Epidermal melanocyte (primary cell): ENCODE data around the gene MAP4K3.

Source experiments
- DNase-seq: peaks from one replicate; pipeline ENCODE4 v3.0.0; 2011; ENCODE audit warnings: low spot score; ENCODE audit not compliant: insufficient read length

The MAP4K3 gene

DNA sequence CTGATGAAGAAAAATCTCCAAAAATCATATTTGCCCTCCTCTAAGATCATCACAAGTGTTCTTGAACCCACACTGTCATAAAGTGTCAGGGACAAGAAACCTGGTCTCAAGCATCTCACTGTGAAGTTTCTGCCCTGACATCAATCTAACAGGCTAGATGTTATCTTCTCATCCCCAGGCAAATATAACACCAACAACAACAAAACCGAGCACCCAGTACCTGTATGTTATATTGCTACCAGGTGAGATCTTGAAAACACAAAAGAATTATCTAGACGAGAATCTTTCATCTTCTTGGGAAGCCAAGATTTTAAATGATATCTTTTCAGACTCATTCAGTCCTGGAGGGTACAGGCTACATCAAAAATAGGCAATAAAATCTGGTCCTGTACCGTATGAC lies 8.8 kb upstream of the MAP4K3 start:
- DNase-seq = no peak

DNA sequence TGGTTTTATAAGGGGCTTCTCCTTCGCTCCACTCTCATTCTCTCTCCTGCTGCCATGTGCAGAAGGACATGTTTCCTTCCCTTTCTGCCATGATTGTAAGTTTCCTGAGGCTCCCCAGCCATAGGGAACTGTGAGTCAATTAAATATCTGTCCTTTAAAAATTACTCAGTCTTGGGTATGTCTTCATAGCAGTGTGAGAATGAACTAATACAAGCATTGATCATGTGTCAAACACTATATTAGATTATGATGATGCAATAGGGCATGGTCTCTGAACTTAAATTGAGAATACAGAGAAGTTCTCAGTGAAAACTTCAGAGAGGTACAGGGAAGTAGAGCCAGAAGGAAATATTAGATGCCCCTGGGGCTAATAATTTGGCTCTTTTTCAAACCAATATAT lies 5.9 kb upstream of the MAP4K3 start:
- no peak for DNase-seq

DNA sequence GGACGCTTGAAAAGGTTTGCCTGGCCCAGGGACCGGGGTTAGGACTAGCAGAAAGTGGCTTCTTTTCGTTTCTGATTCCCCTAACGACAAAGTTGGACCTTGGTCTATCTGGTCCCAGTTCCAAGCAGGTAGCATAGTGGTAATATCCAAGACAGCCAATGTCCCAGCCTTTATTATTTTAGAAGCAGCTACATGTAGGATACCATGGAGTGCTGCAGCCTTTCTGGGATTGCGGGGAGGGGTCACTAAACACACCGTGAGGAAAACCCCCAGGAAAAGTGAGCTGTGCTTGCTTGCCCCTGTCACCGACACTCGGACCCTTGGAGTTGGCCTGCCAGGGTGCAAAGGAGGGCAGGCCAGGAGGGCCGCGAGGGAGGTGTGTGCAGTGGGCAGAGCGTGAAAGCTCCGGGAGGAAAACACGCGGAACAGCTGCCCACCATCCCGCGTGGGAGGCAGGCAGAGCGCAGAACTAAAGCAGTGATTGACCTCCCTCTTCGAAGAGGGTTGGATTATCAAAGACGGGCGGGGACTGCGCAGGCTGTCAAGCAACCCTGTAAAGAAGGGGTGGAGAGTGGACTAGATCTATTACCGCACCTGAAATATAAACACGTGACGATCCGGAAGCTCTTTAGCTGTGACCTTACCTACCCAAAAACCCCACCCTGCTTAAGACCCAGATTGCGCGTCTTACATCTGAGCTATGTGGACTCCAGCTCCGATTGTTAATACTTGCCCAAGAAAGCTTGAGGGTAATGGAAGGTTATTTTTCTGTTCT lies 624 bp upstream of the MAP4K3 start:
- DNase-seq = no peak

DNA sequence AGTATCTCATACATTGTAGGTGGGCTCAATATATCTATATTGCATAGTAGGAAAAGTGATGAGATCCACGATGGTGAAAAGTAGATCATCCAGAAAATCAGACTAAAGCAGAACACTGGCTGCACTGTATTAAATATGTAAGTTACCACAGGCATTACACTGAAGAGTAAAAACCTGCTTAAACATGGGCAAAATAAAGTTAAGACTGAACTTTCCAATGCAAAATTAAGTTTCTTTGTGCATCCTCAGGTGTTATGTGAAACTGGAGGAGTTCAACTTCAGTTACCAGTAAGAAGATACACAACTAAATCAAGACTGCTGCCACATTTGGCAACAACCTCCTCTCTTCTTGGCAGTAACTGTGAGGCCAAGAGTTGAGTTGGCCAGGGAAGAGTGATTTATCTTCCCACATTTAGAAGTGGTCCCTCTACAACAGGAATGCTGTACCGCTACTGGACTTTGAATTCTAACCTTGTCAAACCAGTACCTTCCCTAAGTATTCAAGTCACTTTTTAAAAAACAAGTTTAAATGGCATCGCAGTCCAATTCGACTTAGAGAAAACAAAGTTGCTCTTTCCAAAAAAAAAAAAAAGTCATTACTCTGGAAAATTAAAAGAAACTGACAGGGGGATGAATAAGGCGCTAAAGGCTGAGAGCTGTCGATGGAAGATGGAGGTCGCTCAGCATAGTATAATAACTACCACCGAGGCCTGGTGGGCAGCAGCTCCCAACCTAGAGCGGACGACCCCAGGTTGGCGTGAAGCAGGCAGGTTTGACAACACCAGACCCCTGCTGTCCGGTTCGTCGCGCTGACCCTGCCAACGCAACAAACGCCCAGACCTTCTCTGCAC lies 1.1 kb downstream of the MAP4K3 start:
- no peak for DNase-seq

DNA sequence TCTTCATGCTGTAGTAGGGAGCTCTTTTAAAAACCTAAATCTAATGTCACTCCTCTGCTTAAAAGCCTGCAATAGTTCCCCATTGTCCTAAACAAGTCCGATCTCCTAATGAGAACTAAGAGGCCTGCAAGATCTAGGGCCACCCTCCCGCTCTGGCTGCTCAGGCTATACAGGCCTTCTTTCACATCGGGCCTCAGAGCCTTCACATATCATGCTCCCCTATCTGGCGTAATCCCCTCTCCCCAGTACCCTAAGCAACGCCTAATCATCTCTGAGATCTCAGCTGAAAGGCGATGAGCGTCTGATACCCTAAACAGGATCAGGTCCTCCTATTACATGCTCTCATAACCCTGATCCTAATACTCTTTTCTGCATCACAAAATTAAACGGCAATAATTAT lies 1.9 kb downstream of the MAP4K3 start:
- no peak for DNase-seq

DNA sequence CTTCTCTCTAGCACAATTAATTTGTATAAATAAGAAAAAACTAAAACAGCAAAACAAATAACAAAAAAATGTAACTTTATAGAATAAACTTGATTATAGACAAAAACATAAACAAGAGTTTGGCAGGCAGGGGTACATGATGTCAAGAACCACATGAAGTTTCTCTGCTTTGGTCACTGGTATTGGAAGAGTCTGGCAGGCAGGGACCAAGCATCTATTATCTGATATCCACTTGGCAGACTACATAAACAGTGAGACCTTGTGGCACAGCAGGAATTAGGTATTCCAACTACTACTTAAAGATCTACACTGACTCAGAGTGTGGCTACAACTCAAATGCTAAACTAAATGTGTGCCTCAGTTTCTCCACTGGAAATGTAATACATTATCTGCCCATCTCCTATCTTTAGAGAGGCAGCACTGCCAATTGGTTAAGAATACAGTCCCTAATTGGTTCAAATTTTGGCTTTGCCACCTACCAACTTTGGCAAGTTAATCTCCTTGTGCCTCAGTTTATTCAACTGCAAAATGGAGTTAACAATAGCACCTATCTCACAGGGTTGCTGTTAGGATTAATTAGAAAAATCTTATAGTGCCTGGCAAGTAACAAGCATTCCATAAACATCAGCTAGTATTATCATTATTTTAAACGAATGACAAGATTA lies 2.7 kb downstream of the MAP4K3 start:
- DNase-seq = no peak

DNA sequence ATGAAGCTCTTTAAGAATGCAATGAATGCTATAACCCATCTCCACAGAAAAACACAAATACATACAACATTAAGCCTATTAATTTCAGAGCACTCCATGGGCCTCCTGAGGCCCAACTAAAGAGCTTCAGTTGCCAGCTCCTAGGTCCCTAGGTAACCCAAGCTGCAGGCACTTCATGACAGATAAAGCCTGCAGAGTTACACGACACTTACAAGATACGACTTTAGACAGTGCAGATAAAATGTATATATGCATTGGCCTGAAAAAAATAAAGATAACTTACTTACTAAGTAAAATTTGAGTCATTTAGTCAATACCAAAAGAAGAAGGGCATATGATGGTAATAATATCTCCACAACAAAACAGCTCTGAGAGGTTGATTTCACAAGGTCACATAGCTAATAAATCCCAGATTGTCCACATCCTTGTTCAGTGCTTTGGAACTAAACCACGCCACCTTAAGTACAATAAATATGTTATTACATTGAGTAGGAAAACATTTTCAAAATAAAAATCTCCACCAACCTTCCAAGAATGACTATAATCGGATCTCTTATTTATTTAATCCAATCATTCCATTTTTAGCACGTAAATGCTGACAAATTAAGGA lies 3.4 kb downstream of the MAP4K3 start:
- DNase-seq = no peak

DNA sequence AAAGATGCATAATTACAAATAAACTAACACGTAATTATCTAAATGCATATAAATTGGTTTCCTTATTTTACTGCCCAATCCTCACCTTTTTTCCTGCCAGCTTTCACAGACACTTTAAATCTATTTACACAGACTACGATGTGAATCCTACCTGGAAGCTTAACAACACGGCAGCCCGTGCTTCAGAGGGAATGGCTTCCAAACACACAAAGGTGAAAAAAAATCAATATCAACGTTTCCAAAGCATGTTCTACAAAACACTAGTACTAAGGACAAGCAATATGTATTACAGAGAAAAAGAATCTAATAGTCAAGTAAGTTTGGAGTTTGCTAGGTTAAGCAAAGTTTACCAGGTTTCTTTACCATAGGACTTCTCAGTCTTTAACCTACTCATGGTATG lies 4.4 kb downstream of the MAP4K3 start:
- no peak for DNase-seq

DNA sequence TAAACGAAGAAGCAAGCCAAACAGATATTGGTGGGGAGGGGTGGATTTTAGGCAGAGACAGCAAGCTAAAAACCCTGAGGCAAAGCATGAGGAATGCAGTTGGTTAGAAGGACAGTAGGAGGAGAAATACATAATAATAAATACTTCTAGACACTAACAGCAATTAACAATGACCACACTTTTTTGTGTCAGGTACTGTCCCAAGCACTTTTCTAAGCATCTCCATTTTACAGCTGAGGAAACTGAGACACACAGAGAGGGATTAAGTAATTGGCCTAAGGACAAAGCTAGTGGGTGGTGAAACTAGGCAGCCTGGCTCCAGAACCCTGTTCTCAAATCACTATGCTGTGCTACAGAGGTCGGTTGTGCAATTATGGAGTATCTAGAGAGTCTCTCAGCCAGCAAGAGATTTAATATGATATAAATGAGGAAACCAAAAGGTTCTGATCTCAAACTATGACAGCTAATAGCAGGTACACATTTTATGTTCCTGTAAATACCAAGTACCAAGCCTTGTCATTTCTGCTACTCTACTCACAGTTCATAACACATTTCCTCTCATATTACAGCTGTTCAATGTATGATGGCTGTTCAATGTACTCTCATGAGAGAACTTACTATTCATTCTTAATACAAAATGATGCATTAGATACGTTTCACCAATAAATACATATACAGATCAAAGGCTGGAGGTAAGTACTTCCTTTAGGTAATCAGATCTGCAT lies 5.3 kb downstream of the MAP4K3 start:
- DNase-seq = no peak

DNA sequence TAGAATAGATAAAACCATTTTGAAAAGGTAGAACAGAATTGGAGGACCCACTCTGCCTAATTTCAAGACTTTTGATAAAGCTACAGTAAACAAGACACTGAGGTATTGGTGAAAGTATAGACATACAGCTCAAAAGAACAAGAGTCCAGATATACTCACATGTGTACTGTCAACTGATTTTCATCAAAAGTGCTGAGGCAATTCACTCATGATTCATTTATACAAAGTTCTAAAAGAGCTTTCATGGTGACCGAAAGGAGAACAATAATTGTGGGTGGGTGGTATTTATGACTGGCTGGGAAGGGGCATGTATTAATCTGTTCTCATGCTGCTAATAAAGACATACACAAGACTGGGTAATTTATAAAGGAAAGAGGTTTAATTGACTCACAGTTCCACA lies 7.3 kb downstream of the MAP4K3 start:
- no peak for DNase-seq

DNA sequence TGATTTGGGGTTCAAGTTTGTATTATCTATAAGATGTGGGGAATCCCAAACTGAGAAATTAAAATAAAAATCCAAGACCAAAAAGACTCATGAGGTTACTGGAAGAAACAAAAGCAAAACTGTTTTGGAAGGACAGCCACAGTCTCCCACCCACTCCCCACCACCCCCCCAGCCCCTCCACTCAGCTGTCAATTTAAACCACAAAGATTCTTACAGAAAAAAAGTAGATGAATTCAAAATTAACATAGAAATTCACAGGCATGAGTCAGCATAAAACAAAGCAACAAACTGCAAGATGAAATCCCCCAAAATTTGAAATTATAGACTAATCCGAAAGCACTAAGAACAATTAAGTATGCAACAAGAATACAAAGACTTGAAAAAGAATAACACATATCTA lies 12.1 kb downstream of the MAP4K3 start:
- no peak for DNase-seq

DNA sequence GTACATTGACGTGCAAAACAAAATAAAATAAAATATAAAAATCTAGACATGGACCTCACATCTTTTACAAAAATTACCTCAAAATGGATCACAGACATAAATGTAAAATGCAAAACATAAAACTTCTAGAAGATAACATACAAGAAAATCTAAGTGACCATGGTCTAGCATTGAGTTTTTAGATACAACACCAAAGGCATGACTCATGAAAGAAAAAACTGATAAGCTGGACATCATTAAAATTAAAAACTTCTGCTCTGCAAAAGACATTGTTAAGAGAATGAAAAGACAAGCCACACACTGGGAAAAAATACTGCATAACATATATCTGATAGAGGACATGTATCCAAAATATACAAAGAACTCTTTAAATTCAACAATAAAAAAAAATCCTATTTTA lies 14.4 kb downstream of the MAP4K3 start:
- DNase-seq = no peak

DNA sequence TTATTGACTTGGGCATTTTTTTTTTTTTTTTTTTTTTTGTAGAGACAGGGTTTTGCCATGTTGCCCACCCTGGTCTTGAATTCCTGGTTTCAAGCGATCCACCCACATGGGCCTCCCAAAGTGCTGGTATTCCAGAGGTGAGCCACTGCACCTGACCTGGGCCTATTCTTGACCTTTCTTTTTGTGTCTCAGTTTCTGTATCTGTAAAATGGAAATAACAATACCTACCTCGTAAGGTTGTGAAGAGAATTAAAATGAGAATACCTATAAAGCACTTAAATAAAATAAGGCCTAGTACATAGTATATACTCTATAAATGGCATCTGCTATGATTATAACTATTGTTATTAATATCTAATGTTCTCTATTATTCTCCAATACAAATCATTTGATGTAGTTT lies 15.7 kb downstream of the MAP4K3 start:
- DNase-seq = no peak

DNA sequence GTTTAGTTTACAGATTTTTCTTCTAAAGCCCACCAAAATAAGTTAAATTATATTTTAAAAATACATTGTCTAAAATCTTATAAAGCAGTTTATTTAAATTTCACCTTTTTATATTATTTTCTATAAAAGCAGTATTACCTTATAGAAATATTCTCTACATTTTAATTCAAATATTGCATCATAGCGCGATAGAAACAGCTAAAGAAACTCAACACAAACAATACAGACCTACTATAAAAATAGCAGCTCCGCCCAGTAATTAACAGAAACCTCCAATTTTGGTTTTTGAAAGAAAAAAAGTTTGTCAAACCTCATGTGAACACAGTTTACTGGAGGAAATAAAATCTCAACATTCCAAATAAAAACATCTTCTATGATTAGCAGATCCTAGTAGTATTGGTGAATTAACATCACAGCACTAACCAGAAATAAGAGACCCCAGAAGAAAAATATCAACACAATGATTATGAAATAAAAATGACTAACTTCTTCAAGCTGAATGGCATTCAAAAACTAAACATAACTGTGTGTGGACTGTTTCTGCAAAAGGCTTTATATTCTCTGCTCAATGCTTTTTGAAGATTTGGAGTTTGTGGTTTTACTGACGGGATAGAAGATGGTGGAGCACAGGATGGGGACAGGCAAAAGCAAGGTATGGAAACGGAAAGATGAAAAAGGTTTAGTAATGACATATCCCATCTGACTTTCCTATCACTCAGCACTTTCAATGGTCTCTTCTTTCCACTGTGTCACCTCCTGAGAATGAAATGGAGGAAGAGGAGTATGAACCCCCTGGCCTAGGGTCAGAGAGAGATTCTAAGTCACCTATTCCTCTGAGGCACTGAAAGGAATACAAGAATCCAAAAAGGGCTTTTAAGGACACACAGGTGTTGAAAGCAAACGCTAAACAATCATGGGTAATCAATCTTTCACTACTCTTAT lies 17.5 kb downstream of the MAP4K3 start:
- DNase-seq = no peak

DNA sequence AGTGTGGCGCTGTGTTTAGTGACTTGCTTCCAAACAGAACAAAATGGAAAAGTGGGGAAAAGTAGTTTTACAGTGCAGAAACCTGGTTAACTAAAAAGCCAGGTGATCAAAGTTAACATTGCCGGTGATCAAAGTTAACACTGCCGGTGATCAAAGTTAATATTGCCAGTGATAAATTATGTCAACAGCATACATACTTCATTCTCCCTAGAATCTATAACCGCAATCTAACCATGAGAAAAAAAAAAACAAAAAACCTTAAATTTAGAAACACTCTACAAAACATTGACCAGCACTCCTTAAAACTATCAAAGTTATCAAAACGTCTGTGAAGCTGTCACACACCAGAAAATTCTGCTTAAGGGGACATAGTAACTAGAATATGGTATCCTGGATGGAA lies 18.6 kb downstream of the MAP4K3 start:
- no peak for DNase-seq

DNA sequence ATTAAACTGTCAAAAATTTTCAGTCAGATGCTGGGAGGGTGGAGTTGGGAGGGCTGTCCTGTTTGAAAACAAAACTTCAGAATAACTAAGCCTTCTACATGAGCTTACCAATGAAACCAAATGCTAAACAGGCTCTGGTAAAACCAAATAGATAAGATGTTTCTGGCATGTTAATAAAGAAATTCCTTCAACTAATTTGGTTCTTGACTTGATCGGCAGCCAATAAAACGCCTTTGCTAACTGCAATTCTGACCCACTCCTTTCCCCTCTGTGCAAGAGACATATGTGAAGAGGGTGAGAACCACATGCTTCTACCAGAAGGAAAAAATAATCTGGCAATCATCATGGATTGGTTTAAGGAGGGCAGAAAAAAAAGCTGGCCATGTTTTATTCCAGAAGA lies 20.9 kb downstream of the MAP4K3 start:
- DNase-seq = no peak

DNA sequence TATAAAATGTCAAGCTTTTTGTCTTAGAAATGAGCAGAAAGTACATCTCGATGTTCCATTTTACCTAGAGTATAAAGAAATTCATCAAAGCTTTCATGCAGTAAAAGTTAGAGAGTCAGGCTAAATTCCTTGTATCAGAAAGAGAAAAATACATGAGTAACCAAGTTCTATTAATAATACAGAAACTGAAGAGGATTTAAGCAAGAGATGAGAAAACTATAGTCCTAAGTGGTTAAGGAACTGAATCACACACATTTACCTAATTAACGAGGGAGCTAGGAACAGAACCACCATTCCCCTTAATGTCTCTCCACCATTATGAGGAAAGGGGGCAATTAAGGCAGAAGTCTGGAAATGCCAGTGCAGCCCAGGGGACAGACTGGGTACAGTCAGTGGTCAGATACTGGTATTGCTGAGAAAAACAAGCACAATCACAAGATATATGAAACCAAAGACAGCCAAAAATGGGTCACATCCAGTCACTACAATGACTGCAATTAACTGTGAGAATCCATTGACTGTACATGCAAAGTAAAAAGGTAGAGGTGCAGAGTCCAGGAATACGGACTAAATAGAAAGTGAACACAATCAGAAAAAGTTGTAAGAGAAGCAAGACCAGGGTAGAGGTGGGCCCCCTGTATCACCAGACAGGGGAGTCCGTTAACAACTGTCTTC lies 23.9 kb downstream of the MAP4K3 start:
- no peak for DNase-seq

DNA sequence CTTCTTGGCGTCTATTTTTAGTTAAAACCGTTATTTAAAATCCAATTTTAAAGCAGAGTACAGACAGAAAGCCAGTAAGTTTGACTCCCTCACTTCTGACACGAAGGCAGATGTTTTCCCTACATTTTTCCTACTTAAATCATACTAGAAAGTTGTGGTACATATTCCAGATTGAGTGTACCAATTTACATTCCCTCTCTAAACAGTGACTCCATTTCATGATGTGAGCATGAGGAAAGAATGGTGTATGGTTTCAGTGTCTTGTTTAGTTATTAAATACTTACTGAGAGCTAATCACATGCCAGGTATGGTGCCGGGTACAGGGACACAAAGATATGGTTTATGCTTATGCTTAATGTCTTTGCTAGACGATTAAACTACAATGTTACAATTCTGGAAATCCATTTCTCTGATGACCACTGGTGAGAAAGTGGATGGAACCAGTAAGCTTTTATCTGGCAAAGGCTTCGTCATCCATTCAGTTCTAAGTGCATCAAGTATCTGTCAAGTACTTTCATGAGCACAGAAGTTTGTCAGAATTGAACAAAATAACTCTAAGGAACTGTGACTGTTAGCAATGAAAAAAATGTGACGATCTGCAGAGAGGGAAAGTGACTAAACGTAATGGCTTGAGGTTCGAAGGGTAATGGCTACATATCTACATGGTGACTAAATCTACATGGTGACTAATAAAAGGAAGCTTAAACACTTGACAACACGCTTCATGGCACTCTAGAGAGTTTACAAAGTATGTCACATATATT lies 25.7 kb downstream of the MAP4K3 start:
- no peak for DNase-seq
